ENCODE results near the gene SLC25A44.
A peak's percentile ranks its signal among the peaks of the same experiment; 100 is the strongest.
"Not testable (repeated sequence)": the region's sequence is repeated elsewhere in the genome, so short reads cannot be mapped to it uniquely, and the experiment has no call there.

SLC25A44 gene

GRCh38 chr1:156177919-156178654 lies 15.8 kb upstream of the SLC25A44 start:
- DNase-seq (ENCODE audit: extremely low read depth, low read depth), result no peak
- H3K4me3 ChIP-seq (replicated peaks; ENCODE audit: low read depth, low read length), result no peak overlapping the region
- TF ChIP-seq, protein P1, sequence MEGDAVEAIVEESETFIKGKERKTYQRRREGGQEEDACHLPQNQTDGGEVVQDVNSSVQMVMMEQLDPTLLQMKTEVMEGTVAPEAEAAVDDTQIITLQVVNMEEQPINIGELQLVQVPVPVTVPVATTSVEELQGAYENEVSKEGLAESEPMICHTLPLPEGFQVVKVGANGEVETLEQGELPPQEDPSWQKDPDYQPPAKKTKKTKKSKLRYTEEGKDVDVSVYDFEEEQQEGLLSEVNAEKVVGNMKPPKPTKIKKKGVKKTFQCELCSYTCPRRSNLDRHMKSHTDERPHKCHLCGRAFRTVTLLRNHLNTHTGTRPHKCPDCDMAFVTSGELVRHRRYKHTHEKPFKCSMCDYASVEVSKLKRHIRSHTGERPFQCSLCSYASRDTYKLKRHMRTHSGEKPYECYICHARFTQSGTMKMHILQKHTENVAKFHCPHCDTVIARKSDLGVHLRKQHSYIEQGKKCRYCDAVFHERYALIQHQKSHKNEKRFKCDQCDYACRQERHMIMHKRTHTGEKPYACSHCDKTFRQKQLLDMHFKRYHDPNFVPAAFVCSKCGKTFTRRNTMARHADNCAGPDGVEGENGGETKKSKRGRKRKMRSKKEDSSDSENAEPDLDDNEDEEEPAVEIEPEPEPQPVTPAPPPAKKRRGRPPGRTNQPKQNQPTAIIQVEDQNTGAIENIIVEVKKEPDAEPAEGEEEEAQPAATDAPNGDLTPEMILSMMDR (IDR thresholded peaks at IDR 0.05; ENCODE audit: low read depth, low read length, missing control alignments), result no peak

- TF ChIP-seq, protein P1 (IDR thresholded peaks at IDR 0.05; ENCODE audit: low read depth, low read length, missing control alignments), result no peak
- H3K4me3 ChIP-seq (replicated peaks; ENCODE audit: low read depth, low read length), result no peak overlapping the region
- no peak for DNase-seq (ENCODE audit: extremely low read depth, low read depth)
Measured at GRCh38 chr1:156180471-156180870, 13.4 kb upstream of the SLC25A44 start.

- H3K4me3 ChIP-seq (replicated peaks; ENCODE audit: low read depth, low read length); DNase-seq (ENCODE audit: extremely low read depth, low read depth): not testable (repeated sequence)
Measured at GRCh38 chr1:156181391-156181924, 12.4 kb upstream of the SLC25A44 start.

DNA sequence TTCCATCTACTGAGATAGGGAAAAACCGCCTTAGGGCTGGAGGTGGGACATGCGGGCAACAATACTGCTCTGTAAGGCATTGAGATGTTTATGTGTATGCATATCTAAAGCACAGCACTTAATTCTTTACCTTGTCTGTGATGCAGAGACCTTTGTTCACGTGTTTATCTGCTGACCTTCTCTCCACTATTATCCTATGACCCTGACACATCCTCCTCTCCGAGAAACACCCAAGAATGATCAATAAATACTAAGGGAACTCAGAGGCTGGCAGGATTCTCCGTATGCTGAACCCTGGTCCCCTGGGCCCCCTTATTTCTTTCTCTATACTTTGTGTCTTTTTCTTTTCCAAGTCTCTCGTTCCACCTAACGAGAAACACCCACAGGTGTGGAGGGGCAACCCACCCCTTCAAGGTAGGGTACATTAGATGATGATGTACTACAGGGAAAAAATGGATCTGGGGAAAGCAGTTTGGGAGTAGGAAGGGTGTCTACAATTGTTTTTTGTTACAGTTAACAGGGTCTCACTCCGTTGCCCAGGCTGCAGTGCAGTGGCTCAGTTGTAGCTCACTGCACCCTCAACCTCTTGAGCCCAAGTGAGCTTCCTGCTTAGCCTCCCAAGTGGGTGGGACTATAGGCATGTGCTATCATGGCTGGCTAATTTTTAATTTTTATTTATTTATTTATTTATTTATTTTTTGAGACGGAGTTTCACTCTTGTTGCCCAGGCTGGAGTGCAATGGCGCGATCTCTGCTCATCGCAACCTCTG lies 11.7 kb upstream of the SLC25A44 start:
- not testable (repeated sequence) for H3K4me3 ChIP-seq (replicated peaks; ENCODE audit: low read depth, low read length); DNase-seq (ENCODE audit: extremely low read depth, low read depth)

GRCh38 chr1:156186347-156187177 lies 7.3 kb upstream of the SLC25A44 start:
- not testable (repeated sequence) for H3K4me3 ChIP-seq (replicated peaks; ENCODE audit: low read depth, low read length); DNase-seq (ENCODE audit: extremely low read depth, low read depth)

DNA sequence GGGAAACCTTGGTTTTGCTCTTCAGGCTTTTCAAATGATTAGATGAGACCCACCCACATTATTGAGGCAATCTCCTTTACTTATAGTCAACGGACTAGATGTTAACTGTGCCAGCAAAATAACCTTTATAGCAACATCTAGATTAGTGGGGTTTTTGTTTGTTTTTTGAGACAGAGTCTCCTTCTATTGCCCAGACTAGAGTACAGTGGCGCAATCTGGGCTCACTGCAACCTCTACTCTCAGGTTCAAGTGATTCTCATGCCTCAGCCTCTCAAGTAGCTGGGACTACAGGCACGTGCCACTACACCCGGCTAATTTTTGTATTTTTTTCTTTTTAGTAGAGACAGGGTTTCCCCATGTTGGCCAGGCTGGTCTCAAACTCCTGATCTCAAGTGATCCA lies 3.6 kb upstream of the SLC25A44 start:
- DNase-seq (ENCODE audit: extremely low read depth, low read depth); H3K4me3 ChIP-seq (replicated peaks; ENCODE audit: low read depth, low read length): not testable (repeated sequence)

DNA sequence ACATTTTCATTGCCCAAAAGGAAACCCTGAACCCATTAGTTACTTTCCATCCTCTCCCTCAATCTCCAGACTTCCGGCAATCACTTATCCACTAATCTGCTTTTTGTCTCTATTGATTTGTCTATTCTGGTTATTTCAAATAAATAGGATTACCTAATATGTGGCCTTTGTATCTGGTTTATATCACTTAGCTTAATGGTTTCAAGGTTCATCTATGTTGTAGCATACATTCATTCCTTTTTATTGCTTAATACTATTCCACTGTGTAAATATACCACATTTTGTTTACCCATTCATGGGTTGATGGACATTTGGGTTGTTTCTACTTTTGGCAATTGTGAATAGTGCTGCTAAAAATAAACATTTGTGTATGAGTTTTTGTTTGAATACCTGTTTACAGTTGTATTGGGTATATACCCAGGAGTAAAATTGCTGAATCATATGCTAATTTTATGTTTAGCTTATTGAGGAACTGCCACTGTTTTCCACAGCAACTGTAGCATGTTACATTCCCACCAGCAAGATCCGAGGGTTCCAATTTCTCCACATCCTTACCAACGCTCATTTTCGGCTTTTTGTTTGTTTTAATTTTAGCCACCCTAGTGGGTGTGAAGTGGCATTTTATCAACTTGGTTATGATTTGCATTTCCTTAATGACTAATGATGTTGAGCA lies 2.5 kb upstream of the SLC25A44 start:
- no peak overlapping the region for H3K4me3 ChIP-seq (replicated peaks; ENCODE audit: low read depth, low read length)
- DNase-seq (ENCODE audit: extremely low read depth, low read depth), result no peak
- TF ChIP-seq, protein P1 (IDR thresholded peaks at IDR 0.05; ENCODE audit: low read depth, low read length, missing control alignments), result no peak

DNA sequence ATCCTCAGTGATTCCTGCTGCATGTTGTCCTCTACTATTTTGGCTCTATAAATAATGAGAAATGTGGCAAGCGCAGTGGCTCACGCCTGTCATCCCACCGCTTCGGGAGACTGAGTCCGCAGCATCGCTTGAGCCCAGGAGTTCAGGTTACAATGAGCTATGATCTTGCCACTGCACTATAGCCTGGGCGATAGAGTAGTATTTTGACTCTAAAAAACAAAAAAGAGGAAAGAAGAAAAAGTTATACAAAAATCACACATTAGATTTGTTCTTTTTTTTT lies 756 bp upstream of the SLC25A44 start:
- TF ChIP-seq, protein P1 (IDR thresholded peaks at IDR 0.05; ENCODE audit: low read depth, low read length, missing control alignments), result no peak
- DNase-seq (ENCODE audit: extremely low read depth, low read depth), result no peak
- H3K4me3 ChIP-seq (replicated peaks; ENCODE audit: low read depth, low read length), result peak overlapping the region; percentile 100

All from HFF-Myc (cell line).